GM18505 (cell line): ENCODE results near the gene CEP135.
"Not testable (repeated sequence)": the region's sequence is repeated elsewhere in the genome, so short reads cannot be mapped to it uniquely, and the experiment has no call there.

Experiments used
- ATAC-seq: cut with Tn5 transposase; IDR thresholded peaks from one replicate; pipeline ENCODE4 v1.9.1; 2021; ENCODE audit not compliant: unreplicated experiment
- POLR2A ChIP-seq: IDR thresholded peaks from 4 replicates; pipeline ENCODE4 v1.6.1; 2011; ENCODE audit warnings: borderline replicate concordance; ENCODE audit not compliant: insufficient read depth, insufficient read length; ENCODE audit errors: extremely low read depth

CEP135 gene

DNA sequence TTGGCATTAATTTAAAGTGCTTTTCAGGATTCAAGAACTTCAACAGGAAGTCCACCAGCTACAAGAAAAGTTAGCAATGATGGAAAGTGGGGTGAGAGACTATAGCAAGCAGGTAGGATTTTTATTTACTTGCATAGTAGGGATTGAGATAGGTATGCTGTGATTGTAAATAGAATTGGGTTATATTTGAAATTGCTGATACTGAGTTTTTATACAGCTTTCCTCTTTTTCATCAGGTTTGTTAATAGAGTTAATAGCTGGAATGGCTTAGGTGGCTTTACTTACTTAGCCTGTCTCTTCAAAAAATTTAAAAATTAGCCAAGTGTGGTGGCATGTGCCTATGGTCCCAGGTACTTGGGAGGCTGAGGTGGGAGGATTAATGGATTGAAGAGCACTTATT is 10.9 kb downstream of the CEP135 start:
- TF ChIP-seq POLR2A, result no peak
- no peak for ATAC-seq

- ATAC-seq, result no peak
- no peak for TF ChIP-seq POLR2A
Observed at GRCh38 chr4:55964046-55964445, 15.3 kb downstream of the CEP135 start.

GRCh38 chr4:55965585-55965984 is 16.8 kb downstream of the CEP135 start:
- ATAC-seq, result no peak
- TF ChIP-seq POLR2A, result no peak

- not testable (repeated sequence) for ATAC-seq
Observed at GRCh38 chr4:55966324-55966723, 17.6 kb downstream of the CEP135 start.

DNA sequence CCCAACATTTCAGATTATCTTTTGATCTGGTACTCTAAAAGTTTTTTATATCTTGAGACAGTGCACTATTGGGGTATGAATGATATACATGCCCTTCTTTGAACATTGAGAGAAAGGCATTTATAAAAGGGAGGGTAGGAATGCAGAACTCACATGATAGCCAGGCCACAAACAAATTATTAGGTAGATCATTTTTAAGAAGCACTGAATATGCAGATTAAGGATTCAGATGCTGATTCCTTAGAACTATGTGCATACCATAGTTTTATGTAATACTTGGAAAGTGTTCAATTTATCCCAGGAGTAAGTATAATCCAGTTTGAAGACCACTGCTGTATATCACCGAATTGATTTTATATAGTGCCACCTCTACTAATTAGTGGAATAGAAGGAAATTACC is 18.6 kb downstream of the CEP135 start:
- ATAC-seq, result no peak
- TF ChIP-seq POLR2A, result no peak

DNA sequence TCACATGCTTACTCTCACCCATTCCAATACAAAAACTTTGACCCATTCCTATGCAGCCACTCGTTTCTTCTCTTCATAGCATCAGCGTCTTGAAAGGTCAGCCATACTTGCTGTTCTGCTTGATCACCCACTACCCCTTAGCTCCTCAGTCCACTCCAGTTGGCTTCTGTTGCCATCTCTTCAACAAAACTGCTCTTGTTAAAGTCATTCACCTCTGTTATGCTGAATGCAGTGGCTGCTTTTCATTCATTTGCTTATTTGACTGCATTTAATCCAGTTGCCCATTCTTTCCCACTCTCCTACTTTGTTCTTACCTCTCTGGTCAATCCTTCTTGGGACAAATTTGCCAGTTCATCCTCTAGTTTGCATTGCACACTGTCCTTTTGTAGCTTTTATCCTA is 24.9 kb downstream of the CEP135 start:
- TF ChIP-seq POLR2A, result no peak
- ATAC-seq, result no peak

GRCh38 chr4:55977811-55978210 is 29.1 kb downstream of the CEP135 start:
- ATAC-seq, result no peak
- TF ChIP-seq POLR2A, result no peak

- no peak for ATAC-seq
Observed at GRCh38 chr4:55979562-55979961, 30.8 kb downstream of the CEP135 start.

GRCh38 chr4:55980725-55981124 is 32.0 kb downstream of the CEP135 start:
- TF ChIP-seq POLR2A, result no peak
- ATAC-seq, result no peak

More at GRCh38 chr4:55979562-55979961, 30.8 kb downstream of the CEP135 start:
- no peak for TF ChIP-seq POLR2A

- ATAC-seq, result no peak
- no peak for TF ChIP-seq POLR2A
Observed at GRCh38 chr4:55982976-55983375, 34.2 kb downstream of the CEP135 start.

- TF ChIP-seq POLR2A, result no peak
- ATAC-seq, result no peak
Observed at GRCh38 chr4:55989766-55990165, 41.0 kb downstream of the CEP135 start.

GRCh38 chr4:55993994-55994663 is 45.4 kb downstream of the CEP135 start:
- no peak for TF ChIP-seq POLR2A

GRCh38 chr4:55996646-55997045 is 47.9 kb downstream of the CEP135 start:
- ATAC-seq, result no peak
- no peak for TF ChIP-seq POLR2A

More at GRCh38 chr4:55993994-55994663, 45.4 kb downstream of the CEP135 start:
- ATAC-seq, result peak; percentile 89

DNA sequence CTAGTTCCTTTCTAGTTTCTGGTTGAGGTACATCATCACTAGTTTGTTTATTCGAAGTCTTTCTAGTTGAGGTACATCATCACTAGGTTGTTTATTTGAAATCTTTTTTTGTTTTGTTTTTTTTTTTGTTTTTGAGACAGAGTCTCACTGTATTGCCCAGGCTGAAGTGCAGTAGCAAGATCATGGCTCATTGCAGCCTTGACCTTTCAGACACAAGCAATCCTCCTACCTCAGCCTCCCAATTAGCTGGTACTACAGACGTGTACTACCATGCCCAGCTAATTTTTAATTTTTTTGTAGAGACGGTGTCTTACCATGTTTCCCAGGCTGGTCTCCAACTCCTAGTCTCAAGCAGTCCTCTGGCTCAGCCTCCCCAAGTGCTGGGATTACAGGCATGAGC is 54.9 kb downstream of the CEP135 start:
- no peak for ATAC-seq

DNA sequence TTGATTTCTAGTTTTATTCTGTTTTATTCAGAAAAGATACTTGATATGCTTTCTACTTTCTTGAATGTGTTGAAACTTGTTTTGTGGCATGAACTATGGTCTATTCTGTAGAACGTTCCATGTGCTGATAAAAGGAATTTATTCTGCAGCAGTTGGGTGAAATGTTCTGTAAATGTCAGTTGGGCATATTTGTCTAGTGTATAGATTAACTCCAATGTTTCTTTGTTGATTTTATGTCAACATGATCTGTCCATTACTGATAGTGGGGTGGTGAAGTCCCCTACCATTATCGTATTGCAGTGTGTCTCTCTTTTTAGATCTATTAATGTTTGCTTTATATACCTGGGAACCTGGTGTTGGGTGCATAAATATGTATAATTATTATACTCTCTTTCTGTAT is 55.5 kb downstream of the CEP135 start:
- ATAC-seq, result no peak
- no peak for TF ChIP-seq POLR2A

More for the DNA sequence above, 54.9 kb downstream of the CEP135 start:
- no peak for TF ChIP-seq POLR2A
